Keratinocyte (primary cell): ENCODE measurements around the gene SDK1. TPM values are rescaled to one million over a fixed set of nuclear protein-coding genes. Genes with fewer than 3 reads are reported as not detected.

Experiments
- DNase-seq: peaks from one replicate; pipeline ENCODE4 v3.0.0-alpha.2; 2011; ENCODE audit warnings: low read depth, missing footprints, low spot score
- FAIRE-seq: peaks from 2 replicates; lab custom pipeline; 2011; peaks lifted over from hg19 to GRCh38; lab: Jason Lieb, UNC
- H2AFZ ChIP-seq: 2 replicates; pipeline ENCODE4 v1.6.0; 2012; ENCODE audit warnings: low read length, control low read depth, inconsistent platforms; ENCODE audit not compliant: control insufficient read depth
- H3K27ac ChIP-seq: 2 replicates; pipeline ENCODE4 v1.5.1; 2011; ENCODE audit warnings: low read length; ENCODE audit not compliant: control insufficient read depth, insufficient read depth
- H3K27me3 ChIP-seq: 3 replicates; pipeline ENCODE4 v1.6.0; 2011; ENCODE audit warnings: low read length; ENCODE audit not compliant: control insufficient read depth, insufficient read depth; ENCODE audit errors: extremely low read depth
- H3K36me3 ChIP-seq, 2 experiments: 2 replicates in 1 of 2; 3 replicates in 1 of 2; pipeline ENCODE4 v1.5.1; 2011; ENCODE audit warnings: low read length in 2 of 2, mild to moderate bottlenecking in 1 of 2; ENCODE audit not compliant: control insufficient read depth in 2 of 2, insufficient read depth in 2 of 2; ENCODE audit errors: extremely low read depth in 1 of 2
- H3K4me1 ChIP-seq: 3 replicates; pipeline ENCODE4 v1.5.1; 2011; ENCODE audit warnings: low read length; ENCODE audit not compliant: control insufficient read depth, insufficient read depth; ENCODE audit errors: extremely low read depth
- H3K4me2 ChIP-seq: 3 replicates; pipeline ENCODE4 v1.6.0; 2011; ENCODE audit warnings: low read depth, low read length; ENCODE audit not compliant: control insufficient read depth, insufficient read depth; ENCODE audit errors: extremely low read depth
- H3K4me3 ChIP-seq, 3 experiments: fragments of 200-600 bp in 1 of 3; sonication (generic) in 1 of 3; 2 replicates in 2 of 3; 3 replicates in 1 of 3; pipeline ENCODE4 v1.5.1; 2011 to 2016; ENCODE audit warnings: low read length in 3 of 3, mild to moderate bottlenecking in 3 of 3, control low read depth in 2 of 3, inconsistent platforms in 1 of 3, low read depth in 1 of 3, mixed read lengths in 1 of 3, mixed run types in 1 of 3, moderate library complexity in 1 of 3; ENCODE audit not compliant: control insufficient read depth in 2 of 3, insufficient read depth in 2 of 3; ENCODE audit errors: extremely low read depth in 1 of 3
- H3K79me2 ChIP-seq: 2 replicates; pipeline ENCODE4 v1.6.0; 2012; ENCODE audit warnings: low read length; ENCODE audit not compliant: control insufficient read depth, insufficient read depth
- H3K9ac ChIP-seq: 3 replicates; pipeline ENCODE4 v1.6.0; 2011; ENCODE audit warnings: low read length; ENCODE audit not compliant: control insufficient read depth, insufficient read depth; ENCODE audit errors: extremely low read depth
- H3K9me1 ChIP-seq: 3 replicates; pipeline ENCODE4 v1.6.0; 2011; ENCODE audit warnings: low read length; ENCODE audit not compliant: control insufficient read depth, insufficient read depth; ENCODE audit errors: extremely low read depth
- H3K9me3 ChIP-seq: 2 replicates; pipeline ENCODE4 v1.5.1; 2012; ENCODE audit warnings: low read depth, low read length; ENCODE audit not compliant: control insufficient read depth
- H4K20me1 ChIP-seq: 3 replicates; pipeline ENCODE4 v1.6.0; 2011; ENCODE audit warnings: low read length; ENCODE audit not compliant: control insufficient read depth, insufficient read depth; ENCODE audit errors: extremely low read depth
- EZH2 ChIP-seq: IDR thresholded peaks from one replicate; pipeline ENCODE4 v1.6.1; 2012; ENCODE audit warnings: inconsistent platforms, mild to moderate bottlenecking, low read length, moderate library complexity
- dilution Hi-C: fragments of 300-500 bp; cut with MboI; formaldehyde crosslinking; loops from one replicate; pipeline ENCODE4 v1.7.0; 2020; ENCODE audit warnings: low sequenced_read_pairs; ENCODE audit not compliant: extremely low pct_ligation_motif_present
- polyA plus RNA-seq, 5 experiments: library from polyadenylated mRNA; depleted of rRNA in 3 of 5; stranded (reverse) in 3 of 5; stranded (forward) in 1 of 5; unstranded in 1 of 5; fragments of >200 nt; gene quantifications; 1 replicate in 1 of 5; 2 replicates in 3 of 5; 3 replicates in 1 of 5; pipeline versions ENCODE4 v1.2.1 to v1.2.3, GENCODE V29; 2011 to 2012; ENCODE audit warnings: missing spikeins in 2 of 5, low read depth in 1 of 5, low replicate concordance in 1 of 5
- TF ChIP-seq, protein P1 (sequence below), 3 experiments: IDR thresholded peaks in 1 of 3; conservative IDR thresholded peaks in 1 of 3; optimal IDR thresholded peaks in 1 of 3; 2 replicates in 2 of 3; 3 replicates in 1 of 3; pipeline versions ENCODE3 to v1.5.1; 2011; ENCODE audit warnings: low read length in 3 of 3, mild to moderate bottlenecking in 3 of 3, moderate library complexity in 2 of 3, control low read depth in 1 of 3, inconsistent platforms in 1 of 3; ENCODE audit not compliant: insufficient read depth in 2 of 3; ENCODE audit errors: extremely low read depth in 1 of 3

Gene SDK1
- polyA plus RNA-seq, 1 donor (not counting 4 experiments of a cell fraction or from before 2014, with no cell fraction given) = 0.66 TPM

DNA sequence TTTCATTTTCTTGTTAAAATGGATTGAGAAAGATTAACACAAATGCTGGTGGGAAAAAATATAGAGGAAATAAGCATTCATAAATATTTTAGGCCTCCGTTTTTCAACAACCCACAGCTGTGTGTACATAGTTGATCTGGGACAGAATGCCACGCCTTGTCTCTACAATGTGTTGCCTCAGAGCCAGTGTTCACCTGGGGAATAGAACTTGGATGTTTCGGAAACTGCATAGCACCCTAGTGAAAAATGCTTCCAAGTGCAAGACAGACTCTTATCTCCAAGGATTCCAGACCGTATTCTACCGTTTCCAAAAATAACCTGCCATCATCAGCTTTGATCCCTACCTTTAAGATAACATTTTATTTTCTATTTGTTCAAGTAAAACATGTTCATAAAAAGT is 260.9 kb downstream of the SDK1 start:
- no peaks in the 10 kb centered on the region for H3K36me3 ChIP-seq
- FAIRE-seq (no peak), DNase-seq (no peak)
- no peak overlapping the region for H3K9ac ChIP-seq
- no peak overlapping the region for H3K27ac ChIP-seq
- no peaks in the 10 kb centered on the region for H3K9me1 ChIP-seq
- H4K20me1 ChIP-seq = no peaks in the 10 kb centered on the region
- dilution Hi-C loops = no loop called here
- H3K4me3 ChIP-seq = no peak overlapping the region
- H3K27me3 ChIP-seq = no peaks in the 10 kb centered on the region
- H3K9me3 ChIP-seq = no peaks in the 10 kb centered on the region
- no peak overlapping the region for H3K4me2 ChIP-seq
- peaks cover 2% of the 10 kb centered on the region for H3K4me1 ChIP-seq
- TF ChIP-seq, protein P1, sequence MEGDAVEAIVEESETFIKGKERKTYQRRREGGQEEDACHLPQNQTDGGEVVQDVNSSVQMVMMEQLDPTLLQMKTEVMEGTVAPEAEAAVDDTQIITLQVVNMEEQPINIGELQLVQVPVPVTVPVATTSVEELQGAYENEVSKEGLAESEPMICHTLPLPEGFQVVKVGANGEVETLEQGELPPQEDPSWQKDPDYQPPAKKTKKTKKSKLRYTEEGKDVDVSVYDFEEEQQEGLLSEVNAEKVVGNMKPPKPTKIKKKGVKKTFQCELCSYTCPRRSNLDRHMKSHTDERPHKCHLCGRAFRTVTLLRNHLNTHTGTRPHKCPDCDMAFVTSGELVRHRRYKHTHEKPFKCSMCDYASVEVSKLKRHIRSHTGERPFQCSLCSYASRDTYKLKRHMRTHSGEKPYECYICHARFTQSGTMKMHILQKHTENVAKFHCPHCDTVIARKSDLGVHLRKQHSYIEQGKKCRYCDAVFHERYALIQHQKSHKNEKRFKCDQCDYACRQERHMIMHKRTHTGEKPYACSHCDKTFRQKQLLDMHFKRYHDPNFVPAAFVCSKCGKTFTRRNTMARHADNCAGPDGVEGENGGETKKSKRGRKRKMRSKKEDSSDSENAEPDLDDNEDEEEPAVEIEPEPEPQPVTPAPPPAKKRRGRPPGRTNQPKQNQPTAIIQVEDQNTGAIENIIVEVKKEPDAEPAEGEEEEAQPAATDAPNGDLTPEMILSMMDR (optimal IDR thresholded peaks at IDR 0.05 in 1 of 3, IDR thresholded peaks at IDR 0.05 in 1 of 3, conservative IDR thresholded peaks at IDR 0.05 in 1 of 3; ENCODE audit: extremely low read depth in 1 of 3, insufficient read depth in 2 of 3, low read length in 3 of 3) = no peak
- no peak for TF ChIP-seq EZH2
- H3K79me2 ChIP-seq = no peaks in the 10 kb centered on the region
- H2AFZ ChIP-seq = no peak overlapping the region

DNA sequence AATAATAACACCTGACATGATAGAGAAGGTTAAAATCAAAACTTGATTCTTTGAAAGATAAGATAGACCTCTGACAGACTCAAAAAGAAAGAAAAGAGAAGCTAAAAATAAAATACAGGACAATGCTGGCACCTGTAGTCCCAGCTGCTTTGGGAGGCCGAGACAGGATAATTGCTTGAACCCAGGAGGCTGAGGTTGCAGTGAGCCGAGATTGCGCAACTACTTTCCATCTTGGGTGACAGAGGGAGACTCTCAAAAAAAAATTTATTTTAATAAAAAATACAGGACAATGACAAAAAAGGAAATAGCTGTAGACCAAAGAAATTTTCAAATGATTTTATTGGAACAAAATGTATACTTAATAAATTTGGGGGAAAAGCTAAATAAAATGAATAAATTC is 263.2 kb downstream of the SDK1 start:
- Histone ChIP-seq H4K20me1 (no peaks in the 10 kb centered on the region), H3K27ac (no peak overlapping the region), H2AFZ (no peak overlapping the region), H3K27me3 (no peaks in the 10 kb centered on the region), H3K36me3 (no peaks in the 10 kb centered on the region), H3K4me1 (peaks cover 2% of the 10 kb centered on the region), H3K9me3 (no peaks in the 10 kb centered on the region), H3K4me2 (no peak overlapping the region), H3K79me2 (no peaks in the 10 kb centered on the region), H3K4me3 (no peak overlapping the region), H3K9ac (no peak overlapping the region), H3K9me1 (no peaks in the 10 kb centered on the region)
- dilution Hi-C loops = no loop called here
- TF ChIP-seq EZH2 = no peak
- TF ChIP-seq, protein P1 (optimal IDR thresholded peaks at IDR 0.05 in 1 of 3, IDR thresholded peaks at IDR 0.05 in 1 of 3, conservative IDR thresholded peaks at IDR 0.05 in 1 of 3; ENCODE audit: extremely low read depth in 1 of 3, insufficient read depth in 2 of 3, low read length in 3 of 3) = no peak
- FAIRE-seq = no peak
- no peak for DNase-seq
